ENCODE results near the gene SUN5.

Gene SUN5

GRCh38 chr20:32999603-33000250, 4.5 kb downstream of the SUN5 start:
- Histone ChIP-seq H3K27ac (no peak overlapping the region), H3K4me3 (no peak overlapping the region)
- DNase-seq (ENCODE audit: low spot score) = no peak
- TF ChIP-seq CTCF (IDR thresholded peaks at IDR 0.05) = no peak

- no peak for TF ChIP-seq CTCF (IDR thresholded peaks at IDR 0.05)
- Histone ChIP-seq H3K27ac (no peak overlapping the region), H3K4me3 (no peak overlapping the region)
- DNase-seq (ENCODE audit: low spot score) = no peak
Measured at GRCh38 chr20:32997431-32997830, 6.8 kb downstream of the SUN5 start.

- TF ChIP-seq CTCF (IDR thresholded peaks at IDR 0.05) = no peak
- no peak for DNase-seq (ENCODE audit: low spot score)
- Histone ChIP-seq H3K27ac (no peak overlapping the region), H3K4me3 (no peak overlapping the region)
Measured at GRCh38 chr20:32995802-32996201, 8.4 kb downstream of the SUN5 start.

GRCh38 chr20:32993496-32994050, 10.7 kb downstream of the SUN5 start:
- H3K27ac ChIP-seq = no peak overlapping the region
- H3K4me3 ChIP-seq = no peak overlapping the region
- no peak for TF ChIP-seq CTCF (IDR thresholded peaks at IDR 0.05)
- DNase-seq (ENCODE audit: low spot score) = no peak

- no peak for DNase-seq (ENCODE audit: low spot score)
- Histone ChIP-seq H3K4me3 (no peak overlapping the region), H3K27ac (no peak overlapping the region)
- TF ChIP-seq CTCF (IDR thresholded peaks at IDR 0.05) = no peak
Measured at GRCh38 chr20:32991792-32992641, 12.2 kb downstream of the SUN5 start.

- Histone ChIP-seq H3K27ac (no peak overlapping the region), H3K4me3 (no peak overlapping the region)
- TF ChIP-seq CTCF (IDR thresholded peaks at IDR 0.05) = no peak
- no peak for DNase-seq (ENCODE audit: low spot score)
Measured at GRCh38 chr20:32991383-32991782, 12.8 kb downstream of the SUN5 start.

Data from coronary artery (tissue), 2 donors.